Heart left ventricle (tissue), 16 donors: ENCODE results near the gene PABPC1L. TPM values are rescaled to one million over a fixed set of nuclear protein-coding genes. Genes with fewer than 3 reads are reported as not detected.

Experiments used
- ATAC-seq, 4 donors: fragments of 200-7000 bp; cut with Tn5 transposase; one replicate each; pipeline ENCODE4 v1.9.1; 2020 to 2022; ENCODE audit warnings: moderate library complexity in 4 of 4, mild to moderate bottlenecking in 3 of 4, moderate number of reproducible peaks in 1 of 4
- DNase-seq, 5 donors: peaks; one replicate each; pipeline ENCODE4 v3.0.0-alpha.2; 2020
- H3K27ac ChIP-seq, 12 donors: fragments of 200-600 bp; sonication (generic) in 4 of 12; one replicate each; pipeline versions ENCODE4 v1.5.0 to v1.8.0; 2016 to 2022; ENCODE audit warnings: mild to moderate bottlenecking in 2 of 12
- H3K27me3 ChIP-seq, 9 donors: fragments of 200-600 bp; sonication (generic) in 2 of 9; one replicate each; pipeline versions ENCODE4 v1.5.1 to v1.8.0; 2016 to 2022; ENCODE audit warnings: mild to moderate bottlenecking in 3 of 9
- H3K36me3 ChIP-seq, 9 donors: fragments of 200-600 bp; sonication (generic) in 2 of 9; one replicate each; pipeline versions ENCODE4 v1.5.0 to v1.8.0; 2018 to 2022; ENCODE audit warnings: mild to moderate bottlenecking in 2 of 9
- H3K4me1 ChIP-seq, 12 donors: fragments of 200-600 bp; sonication (generic) in 4 of 12; one replicate each; pipeline versions ENCODE4 v1.5.0 to v1.8.0; 2016 to 2022; ENCODE audit warnings: mild to moderate bottlenecking in 3 of 12
- H3K4me3 ChIP-seq, 12 donors: fragments of 200-600 bp; sonication (generic) in 4 of 12; one replicate each; pipeline versions ENCODE4 v1.5.0 to v1.8.0; 2017 to 2022; ENCODE audit warnings: mild to moderate bottlenecking in 9 of 12, moderate library complexity in 4 of 12
- H3K9me3 ChIP-seq, 12 donors: fragments of 200-600 bp; sonication (generic) in 4 of 12; one replicate each; pipeline versions ENCODE4 v1.5.0 to v1.8.0; 2016 to 2022; ENCODE audit warnings: mild to moderate bottlenecking in 1 of 12
- CTCF ChIP-seq, 12 donors: fragments of 200-600 bp; sonication (generic) in 4 of 12; IDR thresholded peaks; one replicate each; pipeline versions ENCODE4 v1.5.0 to v1.8.0; 2018 to 2022; ENCODE audit warnings: antibody characterized with exemption in 12 of 12, mild to moderate bottlenecking in 5 of 12
- POLR2A ChIP-seq, 2 donors: fragments of 450-650 bp; IDR thresholded peaks; one replicate each; pipeline ENCODE4 v1.6.1; 2017; ENCODE audit warnings: antibody characterized with exemption in 2 of 2, mild to moderate bottlenecking in 2 of 2, moderate library complexity in 2 of 2
- WGBS, 4 donors: extraction: QIAGEN DNeasy Blood & Tissue Kit in 2 of 4; methylation state at CpG; one replicate each; pipeline versions ENCODE4 v1.1.5 to v1.1.7; 2013 to 2018; 5-methylcytosine and 5-hydroxymethylcytosine counted together
- intact Hi-C, 10 donors: fragments of 100-400 bp; cut with DNase I; formaldehyde crosslinking; loops; one replicate each; pipeline versions ENCODE4 v1.11.1 to v1.14.2; 2022
- polyA plus RNA-seq, 2 donors: library from polyadenylated mRNA; stranded (reverse); fragments of 200-250 nt; gene quantifications; one replicate each; pipeline ENCODE4 v1.2.3, GENCODE V29; 2013
- total RNA-seq, 9 donors: library from RNA; depleted of rRNA in 2 of 9; stranded (reverse); fragments of >200 nt in 2 of 9; fragmentation: NEBNext Ultra II Directional in 3 of 9; extraction: Animal tissue kit (Norgen Biotek cat#: 25700) in 3 of 9; gene quantifications; one replicate each; pipeline versions ENCODE4 v1.1.0 to v1.2.4, GENCODE V29; 2016 to 2023
- donor health status: ischemic (EF 13 %, LVEDD 7.1; RV severe dilation, severe dysfunction).
- donor health status: healthy with polysubstance abuse.
- donor health status: DM: no; HTN: yes; CAD: no.
- donor health status: DM: no; HTN: no; CAD: no.
- donor health status: ischemic (EF 25% LVEDD 6.9; RV normal size, moderate dysfunction).
- donor health status: ischemic (EF 25% LVEDD 5.7; RV mildly dilated, moderate dysfunction).
- donor health status: healthy.
- donor health status: DM: yes; HTN: yes; CAD: no.
- donor health status: ischemic (EF 35%, LVEDD 5.7; RV mildly dilated, moderate dysfunction).
- donor health status: nonischemic (EF 11% LVEDD 7.7; RV severe dilation, severe dysfunction).
- donor health status: DM: yes; HTN: yes; CAD: no.
- donor health status: PGD.
- donor health status: ischemic (EF 29% LVEDD 5.4; RV normal size, mild dysfunction).
- donor health status: nonischemic (EF 23%, LVEDD 6.1; RV moderate dilation, normal function).

The PABPC1L gene
- total and polyA plus RNA-seq, 11 donors = 0.58 to 5.9 (median 2.4) TPM

DNA sequence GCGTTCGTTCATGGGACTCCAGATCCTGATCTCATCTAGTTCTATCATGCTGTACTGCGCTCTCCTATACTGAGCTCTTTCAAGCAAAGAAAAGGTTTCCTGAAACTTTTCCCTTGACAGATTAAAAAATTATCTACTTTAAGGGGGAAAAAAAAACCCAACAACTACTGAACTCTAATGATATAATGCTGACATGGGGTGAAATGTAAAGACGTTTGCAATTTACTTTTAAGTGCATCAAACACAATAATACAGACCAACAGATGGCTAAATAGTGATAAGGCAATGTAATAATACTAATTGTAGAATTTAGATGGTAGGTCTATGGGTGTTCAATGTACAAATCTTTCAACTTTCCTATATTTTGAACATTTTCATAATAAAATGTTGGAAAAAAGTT, 34.0 kb downstream of the PABPC1L start:
- intact Hi-C loops = no loop called here
- Histone ChIP-seq H3K9me3 (no peaks in the 10 kb centered on the region), H3K4me3 (no peak overlapping the region), H3K36me3 (peaks cover 0 to 93% (median 76%) of the 10 kb centered on the region in 9 donors), H3K27me3 (no peaks in the 10 kb centered on the region), H3K27ac (no peak overlapping the region), H3K4me1 (peaks cover 0 to 5% (median 0%) of the 10 kb centered on the region in 12 donors)
- ATAC-seq (no peak), DNase-seq (no peak)
- WGBS, 4 donors = 90 to 95% (median 94%) methylated on average over 4 of the region's 4 CpGs
- no peak for TF ChIP-seq CTCF (IDR thresholded peaks at IDR 0.05)
- TF ChIP-seq POLR2A (IDR thresholded peaks at IDR 0.05) = no peak

GRCh38 chr20:44945261-44945660, 35.4 kb downstream of the PABPC1L start:
- ATAC-seq = peak; percentile 50 to 78 (median 63)

GRCh38 chr20:44946271-44946852, 36.5 kb downstream of the PABPC1L start:
- intact Hi-C loops = no loop called here
- WGBS, 4 donors = 81 to 90% (median 88%) methylated on average over 2 of the region's 2 CpGs
- DNase-seq (no peak), ATAC-seq (no peak)
- Histone ChIP-seq H3K4me1 (peaks cover 0 to 5% (median 0%) of the 10 kb centered on the region in 12 donors), H3K27me3 (no peaks in the 10 kb centered on the region), H3K27ac (no peak overlapping the region), H3K9me3 (no peaks in the 10 kb centered on the region), H3K36me3 (peaks cover 0 to 100% (median 97%) of the 10 kb centered on the region in 9 donors), H3K4me3 (no peak overlapping the region)
- TF ChIP-seq CTCF (IDR thresholded peaks at IDR 0.05) (no peak), POLR2A (IDR thresholded peaks at IDR 0.05) (no peak)

More at GRCh38 chr20:44945261-44945660, 35.4 kb downstream of the PABPC1L start:
- Histone ChIP-seq H3K27ac (peak overlapping the region in 2 of 12 donors; percentile 7 to 62), H3K36me3 (peaks cover 0 to 100% (median 90%) of the 10 kb centered on the region in 9 donors), H3K27me3 (no peaks in the 10 kb centered on the region), H3K4me3 (no peak overlapping the region), H3K9me3 (no peaks in the 10 kb centered on the region), H3K4me1 (peaks cover 0 to 5% (median 0%) of the 10 kb centered on the region in 12 donors)
- intact Hi-C loops = no loop called here
- no peak for TF ChIP-seq CTCF (IDR thresholded peaks at IDR 0.05)
- no peak for TF ChIP-seq POLR2A (IDR thresholded peaks at IDR 0.05)
- DNase-seq = no peak
- 68 to 88% (median 75%) methylated on average over 6 of the region's 6 CpGs for WGBS, 4 donors

DNA sequence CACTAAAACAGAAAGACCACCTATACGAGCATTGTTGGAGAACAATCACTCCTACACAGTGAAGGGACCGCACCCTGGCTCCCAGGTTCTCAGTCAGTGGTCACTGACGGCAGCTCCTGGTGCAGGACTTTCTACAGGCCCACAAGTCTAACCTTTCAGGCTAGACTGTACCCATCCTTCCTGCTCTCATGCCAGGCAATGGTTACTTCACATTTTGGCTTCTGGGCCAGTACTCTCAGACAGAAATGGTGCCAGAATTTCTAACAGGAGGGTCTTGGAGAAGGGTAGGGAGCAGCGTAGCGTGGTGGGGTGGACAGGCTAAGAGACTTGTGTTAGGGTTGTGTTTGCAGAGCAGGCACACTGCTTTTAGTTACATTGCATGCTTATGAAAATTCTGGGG, 38.2 kb downstream of the PABPC1L start:
- TF ChIP-seq POLR2A (IDR thresholded peaks at IDR 0.05) = no peak
- TF ChIP-seq CTCF (IDR thresholded peaks at IDR 0.05) = no peak
- H3K36me3 ChIP-seq = peaks cover 0 to 99% (median 97%) of the 10 kb centered on the region in 9 donors
- no peaks in the 10 kb centered on the region for H3K27me3 ChIP-seq
- DNase-seq (no peak), ATAC-seq (no peak)
- intact Hi-C loops = no loop called here
- no peaks in the 10 kb centered on the region for H3K9me3 ChIP-seq
- no peak overlapping the region for H3K4me3 ChIP-seq
- H3K27ac ChIP-seq = no peak overlapping the region
- WGBS, 4 donors = 89 to 94% (median 92%) methylated on average over 5 of the region's 5 CpGs
- peaks cover 0 to 5% (median 0%) of the 10 kb centered on the region in 12 donors for H3K4me1 ChIP-seq
